ENCODE results near the gene MRPL36.

Gene MRPL36

GRCh38 chr5:1824109-1824821 is 24.6 kb upstream of the MRPL36 start:
- no peaks in the 10 kb centered on the region for H3K27me3 ChIP-seq (ENCODE audit: insufficient read depth, poor library complexity, severe bottlenecking)
- no peak overlapping the region for H3K4me3 ChIP-seq (replicated peaks; ENCODE audit: insufficient read depth, low read length)
- TF ChIP-seq GABPA (IDR thresholded peaks at IDR 0.05; ENCODE audit: low read depth) (no peak), SPI1 (IDR thresholded peaks at IDR 0.05; ENCODE audit: borderline replicate concordance, low read depth) (no peak), REST (IDR thresholded peaks at IDR 0.05; ENCODE audit: insufficient replicate concordance, low read depth) (no peak)
- no peak for DNase-seq (ENCODE audit: low read depth in 1 of 2, low spot score in 1 of 2)
- no peak overlapping the region for H3K27ac ChIP-seq (replicated peaks)

- no peak for TF ChIP-seq POLR2AphosphoS5 (IDR thresholded peaks at IDR 0.05; ENCODE audit: low read depth)
- TF ChIP-seq CTCF (IDR thresholded peaks at IDR 0.05; ENCODE audit: insufficient read depth, low read length): no peak
- TF ChIP-seq SPI1 (IDR thresholded peaks at IDR 0.05; ENCODE audit: borderline replicate concordance, low read depth): no peak
- TF ChIP-seq REST (IDR thresholded peaks at IDR 0.05; ENCODE audit: insufficient replicate concordance, low read depth): no peak
- TF ChIP-seq GABPA (IDR thresholded peaks at IDR 0.05; ENCODE audit: low read depth): no peak
- H3K27me3 ChIP-seq (ENCODE audit: insufficient read depth, poor library complexity, severe bottlenecking): no peaks in the 10 kb centered on the region
- no peak overlapping the region for H3K4me3 ChIP-seq (replicated peaks; ENCODE audit: insufficient read depth, low read length)
- DNase-seq (ENCODE audit: low read depth in 1 of 2, low spot score in 1 of 2): no peak
- H3K27ac ChIP-seq (replicated peaks): no peak overlapping the region
These were observed 23.9 kb upstream of the MRPL36 start for GRCh38 chr5:1823381-1824034.

- DNase-seq (ENCODE audit: low read depth in 1 of 2, low spot score in 1 of 2): no peak
- Histone ChIP-seq H3K4me3 (replicated peaks; ENCODE audit: insufficient read depth, low read length) (no peak overlapping the region), H3K27me3 (ENCODE audit: insufficient read depth, poor library complexity, severe bottlenecking) (no peaks in the 10 kb centered on the region), H3K27ac (replicated peaks) (no peak overlapping the region)
- no peak for TF ChIP-seq REST (IDR thresholded peaks at IDR 0.05; ENCODE audit: insufficient replicate concordance, low read depth)
- TF ChIP-seq SPI1 (IDR thresholded peaks at IDR 0.05; ENCODE audit: borderline replicate concordance, low read depth): no peak
- no peak for TF ChIP-seq CTCF (IDR thresholded peaks at IDR 0.05; ENCODE audit: insufficient read depth, low read length)
- TF ChIP-seq GABPA (IDR thresholded peaks at IDR 0.05; ENCODE audit: low read depth): no peak
- no peak for TF ChIP-seq POLR2AphosphoS5 (IDR thresholded peaks at IDR 0.05; ENCODE audit: low read depth)
These were observed 22.2 kb upstream of the MRPL36 start for GRCh38 chr5:1821862-1822261.

Measured in HL-60 (cell line).